ENCODE results near the gene MDH2.
"Not testable (repeated sequence)": the region's sequence is repeated elsewhere in the genome, so short reads cannot be mapped to it uniquely, and the experiment has no call there.

MDH2 gene

DNA sequence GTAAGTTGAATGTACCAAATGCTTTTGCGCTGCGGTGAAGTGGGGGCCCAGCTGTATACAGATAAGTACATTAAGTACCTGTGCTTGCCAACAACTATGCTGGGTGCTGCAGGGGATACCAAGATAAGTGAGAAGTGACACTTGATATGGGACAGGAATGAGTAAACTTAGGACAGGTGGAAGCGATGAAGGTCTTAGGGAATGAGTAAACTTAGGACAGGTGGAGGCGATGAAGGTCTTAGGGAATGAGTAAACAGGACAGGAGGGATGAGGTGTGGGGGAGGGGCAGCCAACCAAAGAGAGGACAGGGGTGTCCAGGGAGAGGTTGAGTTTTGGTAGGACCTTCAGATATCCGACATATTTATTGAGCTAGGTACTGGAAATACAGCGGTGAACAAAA lies 1.4 kb downstream of the MDH2 start:
- no peak for DNase-seq

DNA sequence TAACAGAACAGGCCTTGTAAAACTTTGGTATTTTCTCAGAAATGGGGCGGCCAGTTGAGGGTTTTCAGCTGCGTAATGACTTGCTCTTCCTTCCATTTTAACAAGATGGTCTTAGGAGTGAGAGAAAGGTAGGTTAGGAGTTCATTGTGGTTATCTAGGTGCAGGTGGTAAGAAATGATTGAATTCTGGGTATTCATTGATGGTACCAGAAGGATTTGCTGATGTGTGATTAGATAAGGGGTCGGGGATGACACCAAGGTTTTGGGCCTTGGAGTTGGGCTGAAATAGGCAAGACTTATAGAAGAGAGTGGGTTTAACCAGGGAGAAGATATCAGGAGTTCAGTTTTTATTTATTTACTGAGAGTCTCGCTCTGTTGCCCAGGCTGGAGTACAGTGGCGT lies 2.6 kb downstream of the MDH2 start:
- no peak for DNase-seq

DNA sequence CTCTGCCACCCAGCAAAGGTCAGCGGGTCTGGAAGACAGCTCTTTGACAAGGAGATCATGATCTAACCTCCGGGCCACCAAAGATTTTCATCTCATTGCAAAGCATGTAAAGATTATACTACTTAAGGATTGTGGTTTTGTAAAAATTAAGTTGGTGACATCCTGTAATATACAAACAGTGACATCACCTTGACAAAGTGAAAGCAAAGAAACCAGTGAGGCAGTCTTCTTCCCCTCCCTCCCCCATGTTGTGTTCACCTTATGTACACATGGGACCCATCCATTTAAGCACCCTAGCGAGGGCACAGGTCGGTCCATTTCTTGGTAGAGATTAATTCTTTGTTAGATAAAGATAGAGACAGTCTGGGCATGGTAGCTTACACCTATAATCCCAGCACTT lies 3.9 kb downstream of the MDH2 start:
- DNase-seq: peak in 1 of 6 experiments; percentile 14

DNA sequence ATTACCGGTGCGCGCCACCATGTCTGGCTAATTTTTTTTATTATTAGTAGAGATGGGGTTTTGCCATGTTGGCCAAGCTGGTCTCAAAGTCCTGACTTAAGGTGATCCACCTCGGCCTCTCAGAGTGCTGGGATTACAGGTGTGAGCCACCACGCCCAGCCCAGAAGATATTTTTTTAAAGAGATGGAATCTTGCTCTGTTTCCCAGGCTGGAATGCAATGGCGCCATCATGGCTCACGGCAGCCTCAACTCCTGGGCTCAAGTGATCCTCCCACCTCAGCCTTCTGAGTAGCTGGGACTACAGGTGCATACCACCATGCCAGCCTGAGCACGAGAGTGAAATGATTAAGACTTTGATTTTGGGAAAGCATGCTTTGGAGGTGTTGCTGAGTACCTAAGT lies 4.8 kb downstream of the MDH2 start:
- not testable (repeated sequence) for DNase-seq

DNA sequence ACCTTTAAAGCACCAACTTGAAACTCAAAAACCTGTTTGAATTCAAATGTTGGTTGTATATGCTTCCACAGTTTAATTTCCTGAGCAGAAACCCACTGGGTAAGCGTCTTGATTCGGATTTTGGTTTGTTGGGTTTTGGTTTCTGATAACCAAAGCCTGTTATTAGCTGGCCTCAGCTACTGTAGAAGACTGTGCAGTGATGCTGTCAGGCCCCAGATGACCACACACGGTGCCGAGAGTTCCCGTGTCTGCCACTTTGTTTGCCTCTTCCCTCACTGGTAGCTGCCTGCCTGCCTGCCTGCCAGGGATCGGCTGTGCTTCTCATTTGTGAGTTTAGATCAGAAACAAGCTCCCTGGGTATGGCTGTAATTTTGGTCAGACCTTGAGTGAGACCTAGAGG lies 5.6 kb downstream of the MDH2 start:
- DNase-seq: no peak

DNA sequence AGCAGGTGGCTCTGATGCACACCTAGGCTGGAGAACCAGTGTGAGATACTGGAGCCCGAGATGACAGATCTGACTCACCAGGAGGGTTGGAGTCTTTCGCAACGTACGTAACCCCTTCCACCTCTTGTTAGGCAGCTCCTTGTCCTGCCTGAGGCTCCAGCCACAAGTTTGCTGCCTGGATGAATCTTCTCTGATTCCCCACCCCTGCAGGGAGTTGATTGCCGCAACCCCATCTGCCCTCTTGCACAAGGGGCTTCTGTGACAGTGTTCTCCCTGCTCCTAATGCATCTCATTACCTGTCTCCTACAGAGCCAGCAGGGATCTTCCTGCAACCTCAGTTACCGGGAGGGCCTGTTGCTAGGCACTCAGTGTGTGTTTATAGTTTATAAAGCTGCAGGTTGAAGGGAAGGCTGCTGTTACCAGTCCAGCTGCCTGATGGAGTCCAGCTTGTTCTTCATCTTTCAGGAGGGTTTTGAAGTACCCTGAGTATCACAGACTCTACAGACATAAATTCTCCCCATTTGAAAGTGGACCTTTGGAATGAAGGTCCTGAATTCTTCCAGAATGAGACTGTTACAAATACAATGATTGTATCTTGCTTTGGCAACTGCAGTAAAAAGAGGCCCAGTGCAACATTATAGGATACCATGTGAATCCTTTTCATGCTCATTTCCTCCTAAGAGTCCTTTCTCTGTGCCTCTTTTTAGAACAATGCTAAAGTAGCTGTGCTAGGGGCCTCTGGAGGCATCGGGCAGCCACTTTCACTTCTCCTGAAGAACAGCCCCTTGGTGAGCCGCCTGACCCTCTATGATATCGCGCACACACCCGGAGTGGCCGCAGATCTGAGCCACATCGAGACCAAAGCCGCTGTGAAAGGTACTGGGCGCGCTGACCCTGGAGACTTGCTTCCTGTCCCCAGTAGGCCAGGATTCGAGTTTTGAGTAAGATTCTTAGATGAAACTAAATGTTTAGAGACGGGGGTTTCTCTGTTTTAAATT lies 6.5 kb downstream of the MDH2 start:
- no peak for DNase-seq

DNA sequence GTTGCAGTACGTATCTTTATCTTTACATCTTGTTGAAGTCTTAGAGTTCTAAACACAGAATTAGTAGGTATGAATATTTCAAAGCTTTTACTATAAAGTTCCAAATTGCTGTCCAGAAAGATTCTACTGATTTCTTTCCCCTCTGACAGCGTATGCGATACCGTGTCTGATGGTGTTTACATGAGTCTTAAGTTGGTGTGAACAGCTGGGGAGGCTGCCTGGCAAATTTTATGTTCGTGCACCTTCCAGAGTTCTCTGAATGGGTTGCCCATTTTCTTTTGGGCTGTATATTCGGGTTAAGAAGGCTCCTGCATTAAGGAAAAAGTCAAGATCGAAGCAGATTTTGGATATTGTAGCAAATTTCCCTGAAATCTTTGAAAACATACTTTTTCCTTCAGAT lies 8.3 kb downstream of the MDH2 start:
- DNase-seq: no peak

DNA sequence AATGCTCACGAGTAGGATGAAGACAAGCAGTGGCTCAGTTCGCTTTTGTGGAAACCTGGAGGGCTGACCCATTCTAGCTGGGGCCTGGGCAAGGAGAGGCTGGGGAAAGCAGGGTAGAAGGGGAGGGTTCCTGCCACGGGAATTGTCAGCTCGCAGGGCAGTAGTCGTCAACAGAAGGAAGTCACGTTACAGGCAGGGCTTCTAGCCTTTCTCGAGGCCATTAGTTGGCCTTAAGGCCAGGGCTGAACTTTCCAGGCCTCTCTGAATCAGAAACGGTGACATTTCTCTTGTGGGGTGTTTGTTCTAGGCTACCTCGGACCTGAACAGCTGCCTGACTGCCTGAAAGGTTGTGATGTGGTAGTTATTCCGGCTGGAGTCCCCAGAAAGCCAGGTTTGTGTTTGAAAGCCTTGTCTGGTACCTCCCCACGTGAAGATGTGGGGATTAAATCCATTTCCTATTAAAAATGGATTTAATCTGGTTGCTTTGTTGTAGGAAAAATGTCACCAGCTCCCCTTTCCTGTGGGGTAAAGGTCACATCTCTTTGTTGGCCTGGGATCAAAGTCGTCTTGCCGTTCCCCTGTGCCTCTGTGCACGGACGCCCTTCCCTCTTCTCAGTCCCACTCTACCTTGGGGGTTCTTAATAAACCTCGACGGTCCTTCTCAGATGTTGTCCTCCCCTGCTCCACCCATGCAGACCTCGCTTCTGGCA lies 9.4 kb downstream of the MDH2 start:
- no peak for DNase-seq

DNA sequence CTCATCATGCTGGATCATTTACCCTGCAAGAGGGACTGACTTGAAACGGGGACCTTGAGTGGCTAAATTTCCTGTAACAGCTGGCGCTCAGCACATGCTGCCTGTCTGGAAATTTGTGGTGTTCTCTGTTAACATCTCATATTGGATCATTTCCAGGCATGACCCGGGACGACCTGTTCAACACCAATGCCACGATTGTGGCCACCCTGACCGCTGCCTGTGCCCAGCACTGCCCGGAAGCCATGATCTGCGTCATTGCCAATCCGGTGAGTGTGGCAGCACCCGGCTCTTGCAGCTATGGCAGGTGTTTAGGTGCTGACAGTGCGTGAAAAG lies 9.9 kb downstream of the MDH2 start:
- no peak for DNase-seq

DNA sequence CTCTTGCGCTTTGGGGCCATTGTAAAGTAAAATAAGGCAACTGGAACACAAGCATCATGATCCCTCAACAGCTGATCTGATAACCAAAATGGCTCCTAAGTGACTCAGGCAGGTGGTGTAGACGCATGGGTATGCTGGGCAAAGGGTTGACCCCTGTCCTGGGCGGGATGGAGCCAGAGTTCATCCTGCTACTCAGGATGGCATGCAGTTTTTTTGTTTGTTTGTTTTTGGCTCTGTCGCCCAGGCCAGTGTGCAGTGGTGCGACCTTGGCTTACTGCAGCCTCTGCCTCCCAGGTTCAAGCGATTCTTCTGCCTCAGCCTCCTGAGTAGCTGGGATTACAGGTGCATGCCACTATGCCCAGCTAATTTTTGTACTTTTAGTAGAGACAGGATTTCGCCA lies 10.8 kb downstream of the MDH2 start:
- not testable (repeated sequence) for DNase-seq

DNA sequence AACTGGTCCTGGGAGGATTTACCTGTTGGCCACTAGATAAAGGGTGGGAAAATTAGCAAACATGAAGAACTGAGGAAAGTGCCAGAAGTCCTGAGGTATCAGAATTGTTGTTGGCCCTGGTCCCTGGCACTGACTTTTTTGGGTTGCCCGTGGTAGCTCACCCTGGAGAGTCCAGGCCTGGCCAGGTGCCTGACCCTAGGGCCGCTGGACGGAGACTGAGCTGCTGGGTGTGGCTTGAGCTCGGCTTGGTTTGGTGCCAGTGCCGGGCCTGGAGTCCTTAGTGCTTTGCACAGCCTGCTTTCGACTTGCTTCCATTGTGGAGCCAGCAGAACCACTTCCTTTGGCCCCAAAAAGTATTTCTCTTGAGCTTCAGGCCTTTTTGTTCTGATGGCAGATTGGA lies 12.9 kb downstream of the MDH2 start:
- no peak for DNase-seq

DNA sequence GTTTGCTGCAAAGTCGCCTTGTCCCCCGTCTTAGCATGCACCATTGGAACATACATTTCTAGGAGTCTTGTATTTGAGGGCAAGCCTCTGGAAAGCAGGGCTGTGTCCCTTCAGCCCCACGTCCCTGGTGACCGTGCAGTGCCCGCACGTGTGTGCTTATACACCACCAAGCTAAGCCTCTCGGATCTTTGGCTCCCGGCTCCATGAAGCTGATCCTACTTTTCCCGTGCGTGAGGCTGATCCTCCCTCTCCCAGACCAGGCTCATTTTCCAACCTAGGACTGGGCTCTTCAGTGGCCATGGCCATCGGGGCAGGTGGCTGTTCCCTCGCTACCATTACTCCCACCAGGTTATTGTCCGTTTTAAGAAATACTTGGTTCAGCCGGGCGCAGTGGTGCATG lies 14.3 kb downstream of the MDH2 start:
- no peak for DNase-seq

DNA sequence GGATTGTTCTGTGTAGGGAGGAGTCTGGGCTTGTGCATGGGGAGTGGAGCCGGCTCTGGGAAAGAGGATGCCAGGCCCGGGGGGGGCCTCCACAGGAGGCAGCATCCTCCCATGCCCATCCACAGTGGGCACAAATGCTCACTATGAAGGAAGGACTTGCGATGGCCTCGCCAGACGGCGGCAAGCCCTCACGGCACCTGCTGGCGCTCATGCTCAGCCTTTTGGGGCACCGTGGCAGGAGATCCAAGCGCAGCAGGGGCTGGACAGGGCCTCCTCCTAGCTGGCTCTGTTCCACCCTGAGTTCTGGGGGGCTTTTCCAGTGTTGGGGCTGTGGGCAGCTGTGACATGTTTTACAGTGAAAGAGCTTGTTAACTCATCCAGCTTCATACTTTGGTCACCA lies 15.2 kb downstream of the MDH2 start:
- DNase-seq: no peak

DNA sequence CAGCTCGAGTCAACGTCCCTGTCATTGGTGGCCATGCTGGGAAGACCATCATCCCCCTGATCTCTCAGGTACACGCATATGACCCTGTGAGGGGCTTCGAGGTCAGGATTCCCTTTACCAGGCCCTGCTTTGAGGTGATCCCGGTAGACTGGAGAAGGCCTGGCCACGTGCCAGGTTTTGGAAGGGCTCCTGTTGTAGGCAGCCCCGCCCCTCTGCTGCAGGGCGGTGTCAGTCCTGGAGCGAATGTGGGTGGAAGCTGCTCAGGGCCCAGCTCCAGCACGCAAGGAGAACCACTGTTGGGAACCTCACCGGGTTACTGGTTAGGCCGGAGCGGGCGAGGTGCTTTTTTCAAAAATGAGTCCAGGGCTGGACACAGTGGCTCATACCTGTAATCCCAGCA lies 15.6 kb downstream of the MDH2 start:
- no peak for DNase-seq

DNA sequence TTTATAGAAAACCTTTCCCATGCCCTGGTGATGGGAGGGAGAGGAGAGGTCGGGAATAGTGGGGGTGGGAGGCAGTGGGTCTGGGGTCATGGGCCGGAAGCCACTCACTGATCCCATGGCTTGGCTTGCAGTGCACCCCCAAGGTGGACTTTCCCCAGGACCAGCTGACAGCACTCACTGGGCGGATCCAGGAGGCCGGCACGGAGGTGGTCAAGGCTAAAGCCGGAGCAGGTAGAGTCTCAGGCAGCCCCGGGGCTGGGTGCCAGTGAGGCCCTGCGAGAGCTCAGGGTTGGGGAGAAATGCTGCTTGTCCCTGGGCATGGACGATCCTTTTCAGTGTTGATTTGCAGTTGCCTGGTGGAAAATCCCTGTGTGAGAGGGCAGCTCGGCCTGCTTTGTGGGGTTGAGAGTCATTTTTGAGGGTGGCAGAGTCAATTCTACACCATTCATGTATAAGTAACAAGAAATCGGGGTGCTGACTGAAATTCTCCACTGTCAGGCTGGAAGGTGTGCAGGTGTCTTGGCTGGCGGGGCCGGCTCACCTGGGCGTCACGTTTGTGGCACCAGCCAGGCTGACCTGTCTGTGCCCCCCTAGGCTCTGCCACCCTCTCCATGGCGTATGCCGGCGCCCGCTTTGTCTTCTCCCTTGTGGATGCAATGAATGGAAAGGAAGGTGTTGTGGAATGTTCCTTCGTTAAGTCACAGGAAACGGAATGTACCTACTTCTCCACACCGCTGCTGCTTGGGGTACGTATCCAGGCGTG lies 16.5 kb downstream of the MDH2 start:
- no peak for DNase-seq

DNA sequence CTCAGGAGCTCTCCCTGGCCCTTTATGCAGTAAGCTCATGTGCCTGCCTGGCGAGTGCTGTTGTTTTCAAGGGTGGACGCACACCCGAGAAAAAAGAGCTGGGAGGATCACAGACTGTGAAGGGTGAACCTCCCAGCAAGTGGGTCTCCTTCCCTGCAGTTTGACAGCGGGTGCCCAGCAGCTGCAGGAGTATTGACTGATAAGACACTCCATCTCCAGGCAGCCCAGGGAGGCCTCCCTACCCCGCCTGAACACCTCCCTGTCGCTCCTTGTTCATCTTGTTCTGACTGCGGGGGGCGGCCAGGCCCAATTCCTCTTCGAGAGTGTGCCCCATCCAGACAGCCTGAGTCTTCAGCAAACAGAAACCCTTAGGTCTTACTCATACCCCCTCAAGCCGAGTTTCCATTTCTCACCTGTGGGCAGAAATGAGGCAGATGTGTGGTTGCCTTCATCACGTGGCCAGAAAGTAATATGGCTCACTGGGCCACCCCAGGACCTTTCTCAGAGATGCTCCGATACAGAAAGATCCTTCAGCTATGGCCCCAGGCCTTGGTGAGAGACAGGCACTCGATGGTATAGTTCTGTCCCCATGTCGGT lies 17.2 kb downstream of the MDH2 start:
- DNase-seq: no peak

DNA sequence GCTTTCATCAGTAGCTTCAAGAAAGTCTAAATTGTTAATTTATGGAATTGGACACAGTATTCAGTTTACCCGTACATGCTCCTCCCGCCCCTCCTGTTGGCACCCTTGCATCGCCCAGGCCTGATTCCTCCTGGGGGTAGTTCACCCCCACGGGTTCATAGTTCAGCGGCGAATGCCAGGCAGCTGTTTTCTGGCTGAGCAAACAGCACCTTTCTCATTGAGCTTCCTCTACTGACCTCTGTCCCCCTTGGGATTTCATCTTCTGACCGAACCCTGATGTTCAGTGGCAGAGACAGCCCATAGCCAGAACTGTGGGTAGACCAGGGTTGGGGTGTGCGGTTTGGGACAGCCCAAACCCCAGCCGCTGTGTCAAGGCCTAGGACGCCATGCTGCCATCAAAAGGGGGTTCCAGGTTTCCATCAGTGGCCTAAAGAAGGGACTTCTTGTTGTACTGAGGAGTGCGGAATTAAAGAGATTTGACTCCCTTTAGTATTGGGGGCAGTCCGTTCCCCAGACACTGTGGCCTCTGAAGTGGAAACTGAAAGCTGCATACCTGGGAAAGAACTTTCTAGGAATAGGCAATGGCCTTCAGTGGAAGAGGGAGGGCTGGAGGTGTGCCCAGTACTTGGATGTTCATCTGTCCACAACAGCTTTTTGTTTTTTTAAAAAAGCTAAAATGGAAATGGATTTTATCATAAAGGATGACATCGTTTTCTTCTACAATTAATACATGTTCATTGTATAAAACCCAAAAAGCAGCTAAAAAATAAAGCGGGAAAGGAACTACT lies 19.0 kb downstream of the MDH2 start:
- no peak for DNase-seq

DNA sequence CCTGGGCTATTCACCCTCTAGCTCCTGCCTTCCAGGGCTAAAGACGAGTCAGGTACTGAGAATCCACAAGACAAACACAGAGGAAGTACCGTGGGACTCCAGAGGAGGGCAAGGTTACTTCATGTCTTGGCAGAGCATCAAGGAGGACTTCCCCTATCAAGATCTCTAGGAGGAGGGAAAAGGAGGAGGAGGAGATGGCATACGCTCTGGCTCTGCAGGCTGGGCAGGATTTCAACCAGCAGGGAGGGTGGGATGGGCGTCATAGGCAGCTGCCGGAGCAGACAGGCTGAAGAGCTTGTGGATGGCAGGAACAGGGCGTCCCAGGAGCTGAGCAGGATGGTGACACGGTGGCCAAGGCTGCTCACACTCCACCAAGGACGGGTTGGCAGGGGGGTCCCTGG lies 21.3 kb downstream of the MDH2 start:
- peak in 1 of 6 experiments; percentile 6 for DNase-seq

DNA sequence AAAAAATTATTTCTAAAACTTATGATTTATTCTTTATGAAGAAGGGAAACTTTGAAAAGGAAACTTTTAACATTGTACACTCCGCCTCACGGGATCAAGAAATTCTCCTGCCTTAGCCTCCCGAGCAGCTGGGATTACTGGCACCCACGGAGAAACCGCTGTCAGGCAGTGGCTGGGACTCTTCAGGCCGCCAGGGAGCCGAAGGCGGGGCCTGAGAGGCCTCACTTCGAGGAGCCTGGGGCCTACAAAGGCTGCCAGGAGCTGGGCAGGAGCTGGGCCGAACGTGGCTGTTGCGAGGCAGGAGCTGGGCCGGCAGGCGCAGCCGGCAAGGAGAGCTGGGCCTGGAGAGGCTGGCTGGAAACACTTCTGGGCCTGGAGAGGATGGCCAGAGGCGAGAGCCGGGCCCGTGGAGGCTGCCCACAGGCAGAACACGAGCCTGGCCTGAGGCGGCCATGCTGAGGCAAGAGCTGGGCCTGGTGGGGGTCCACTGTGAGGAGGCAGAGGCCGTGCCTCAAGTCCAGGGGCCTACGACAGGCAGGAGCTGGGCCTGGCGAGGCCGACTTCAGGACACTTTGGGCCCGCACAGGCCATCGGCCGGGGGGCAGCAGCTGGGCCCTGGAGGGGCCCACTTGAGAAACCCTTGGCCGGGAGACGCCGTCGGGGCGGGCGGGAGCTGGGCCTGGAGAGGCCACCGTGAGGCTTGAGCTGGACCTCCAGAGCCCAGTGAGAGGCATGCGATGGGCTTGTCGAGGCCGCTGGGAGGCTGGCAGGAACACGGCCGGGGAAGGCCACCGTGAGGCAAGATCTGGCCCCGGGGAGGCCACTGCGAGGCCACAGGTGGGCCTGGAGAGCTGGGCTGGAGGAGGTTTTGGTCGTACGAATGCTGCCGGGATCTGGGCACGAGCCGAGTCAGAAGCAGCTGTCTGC lies 23.7 kb downstream of the MDH2 start:
- DNase-seq: no peak

DNA sequence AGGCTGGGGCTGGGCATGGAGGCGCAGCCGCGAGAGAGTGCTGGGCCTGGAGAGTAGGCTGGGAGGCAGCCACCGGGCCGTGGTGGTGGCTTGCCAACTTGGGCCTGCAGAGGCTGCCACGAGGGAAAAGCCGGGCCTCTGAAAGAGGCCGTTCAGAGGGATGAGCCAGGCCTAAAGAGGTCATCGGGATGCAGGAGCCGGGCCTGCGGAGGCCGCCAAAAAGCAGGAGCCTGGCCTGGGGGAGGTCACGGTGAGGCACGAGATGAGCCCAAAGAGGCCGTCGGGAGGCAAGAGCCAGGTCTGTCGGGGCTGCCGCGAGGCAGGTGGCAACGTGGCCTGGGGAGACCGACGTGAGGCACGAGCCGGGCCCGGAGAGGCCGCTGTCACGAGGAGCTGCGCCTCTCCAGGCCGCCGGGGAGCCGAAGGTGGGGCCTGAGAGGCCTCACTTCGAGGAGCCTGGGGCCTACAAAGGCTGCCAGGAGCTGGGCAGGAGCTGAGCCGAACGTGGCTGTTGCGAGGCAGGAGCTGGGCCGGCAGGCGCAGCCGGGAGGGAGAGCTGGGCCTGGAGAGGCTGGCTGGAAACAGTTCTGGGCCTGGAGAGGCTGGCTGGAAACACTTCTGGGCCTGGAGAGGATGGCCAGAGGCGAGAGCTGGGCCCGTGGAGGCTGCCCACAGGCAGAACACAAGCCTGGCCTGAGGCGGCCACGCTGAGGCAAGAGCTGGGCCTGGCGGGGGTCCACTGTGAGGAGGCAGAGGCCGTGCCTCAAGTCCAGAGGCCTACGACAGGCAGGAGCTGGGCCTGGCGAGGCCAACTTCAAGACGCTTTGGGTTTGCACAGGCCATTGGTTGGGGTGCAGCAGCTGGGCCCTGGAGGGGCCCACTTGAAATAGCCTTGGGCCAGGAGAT lies 24.6 kb downstream of the MDH2 start:
- DNase-seq: no peak

Data from stimulated activated naive CD4-positive, alpha-beta T cell (primary cell).